CMK (cell line): ENCODE results near the gene EGR4.
"Not testable (repeated sequence)": the region's sequence is repeated elsewhere in the genome, so short reads cannot be mapped to it uniquely, and the experiment has no call there.

Experiments used
- DNase-seq: peaks from one replicate; pipeline ENCODE4 v3.0.0-alpha.2; 2010; ENCODE audit warnings: low read depth

Gene EGR4

GRCh38 chr2:73263540-73264331, 29.6 kb downstream of the EGR4 start:
- DNase-seq = no peak

- DNase-seq = not testable (repeated sequence)
Observed at GRCh38 chr2:73262691-73263429, 30.5 kb downstream of the EGR4 start.

GRCh38 chr2:73262108-73262651, 31.2 kb downstream of the EGR4 start:
- DNase-seq = no peak

DNA sequence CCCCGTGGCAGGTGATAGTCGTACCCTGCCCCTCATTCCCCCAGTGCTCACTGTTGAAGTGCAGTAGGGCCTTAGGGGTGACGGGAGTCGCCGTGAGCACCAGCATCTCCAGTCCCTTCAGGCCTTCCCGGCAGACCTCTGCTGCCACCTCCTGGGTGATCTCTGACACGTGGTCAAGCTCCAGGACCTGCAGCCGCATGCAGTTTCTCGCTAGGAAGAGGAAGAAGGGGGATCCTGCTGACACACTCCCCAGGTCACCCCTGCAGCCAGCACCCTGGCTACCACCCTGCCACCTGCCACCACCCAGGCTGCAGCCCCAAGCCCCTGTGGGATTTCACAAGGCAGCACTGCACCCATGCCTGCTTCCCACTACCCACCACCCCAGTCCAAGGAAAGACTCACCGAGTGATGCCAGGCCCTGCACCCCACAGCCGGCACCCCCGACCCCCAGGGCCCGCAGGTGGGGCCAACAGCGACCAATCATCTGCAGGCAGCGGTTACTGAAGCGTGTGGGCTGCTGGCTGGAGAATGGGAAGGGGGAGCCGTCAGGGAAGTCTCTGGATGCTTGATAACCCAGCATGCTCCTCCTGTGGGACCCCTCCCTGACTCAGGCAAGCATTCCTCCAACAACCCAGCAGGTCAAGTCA, 32.9 kb downstream of the EGR4 start:
- peak; percentile 41 for DNase-seq

GRCh38 chr2:73259704-73260337, 33.5 kb downstream of the EGR4 start:
- DNase-seq = no peak

- no peak for DNase-seq
Observed at GRCh38 chr2:73259276-73259675, 34.1 kb downstream of the EGR4 start.

DNA sequence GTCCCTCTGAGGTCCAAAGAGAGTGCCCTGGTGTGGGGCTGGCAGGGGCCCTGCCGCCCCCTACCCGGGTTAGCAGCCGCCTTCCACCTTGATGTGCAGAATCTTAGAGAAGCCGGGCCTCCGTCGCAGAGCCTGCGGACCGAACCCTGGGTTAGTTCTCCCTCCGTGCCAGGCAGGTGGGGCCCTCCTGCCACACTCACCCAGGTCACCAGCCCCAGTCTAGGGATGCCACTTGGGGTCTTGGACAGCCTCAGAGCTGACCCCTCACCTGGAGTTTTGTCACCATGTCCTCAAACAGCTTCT, 34.5 kb downstream of the EGR4 start:
- DNase-seq = no peak

- no peak for DNase-seq
Observed at GRCh38 chr2:73258186-73258912, 35.0 kb downstream of the EGR4 start.

GRCh38 chr2:73257425-73258125, 35.8 kb downstream of the EGR4 start:
- peak; percentile 58 for DNase-seq

GRCh38 chr2:73257021-73257420, 36.3 kb downstream of the EGR4 start:
- DNase-seq = no peak

GRCh38 chr2:73256618-73256922, 36.8 kb downstream of the EGR4 start:
- no peak for DNase-seq

- no peak for DNase-seq
Observed at GRCh38 chr2:73255907-73256617, 37.3 kb downstream of the EGR4 start.

GRCh38 chr2:73255007-73255644, 38.2 kb downstream of the EGR4 start:
- no peak for DNase-seq

- DNase-seq = no peak
Observed at GRCh38 chr2:73254343-73255006, 38.9 kb downstream of the EGR4 start.

- no peak for DNase-seq
Observed at GRCh38 chr2:73253901-73254300, 39.4 kb downstream of the EGR4 start.

GRCh38 chr2:73253400-73253799, 39.9 kb downstream of the EGR4 start:
- DNase-seq = no peak

DNA sequence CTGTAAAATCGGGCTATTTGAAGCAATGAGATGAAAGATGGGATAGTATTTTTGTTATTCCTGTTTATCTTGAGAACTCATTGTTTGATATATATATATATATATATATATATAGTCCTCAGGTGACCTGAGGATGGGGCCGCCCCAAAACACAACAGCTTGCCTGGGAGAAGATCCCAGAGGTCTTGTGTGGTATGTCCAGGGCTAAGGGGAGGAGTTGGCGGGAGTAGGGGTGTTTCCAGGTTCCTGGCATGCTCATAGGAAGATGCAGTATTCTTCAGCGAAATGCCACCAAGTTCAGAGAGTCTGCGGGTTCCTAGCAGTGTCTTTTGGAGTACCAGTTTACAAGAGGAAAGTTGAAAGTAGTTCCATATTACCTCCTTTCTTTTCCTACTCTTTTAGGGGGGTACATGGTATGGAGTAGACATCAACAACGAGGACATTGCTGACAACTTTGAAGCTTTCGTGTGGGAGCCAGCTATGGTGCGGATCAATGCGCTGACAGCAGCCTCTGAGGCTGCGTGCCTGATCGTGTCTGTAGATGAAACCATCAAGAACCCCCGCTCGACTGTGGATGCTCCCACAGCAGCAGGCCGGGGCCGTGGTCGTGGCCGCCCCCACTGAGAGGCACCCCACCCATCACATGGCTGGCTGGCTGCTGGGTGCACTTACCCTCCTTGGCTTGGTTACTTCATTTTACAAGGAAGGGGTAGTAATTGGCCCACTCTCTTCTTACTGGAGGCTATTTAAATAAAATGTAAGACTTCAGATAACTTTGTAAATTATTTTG, 40.9 kb downstream of the EGR4 start:
- no peak for DNase-seq
